ENCODE data around the gene PAX7.

DNA sequence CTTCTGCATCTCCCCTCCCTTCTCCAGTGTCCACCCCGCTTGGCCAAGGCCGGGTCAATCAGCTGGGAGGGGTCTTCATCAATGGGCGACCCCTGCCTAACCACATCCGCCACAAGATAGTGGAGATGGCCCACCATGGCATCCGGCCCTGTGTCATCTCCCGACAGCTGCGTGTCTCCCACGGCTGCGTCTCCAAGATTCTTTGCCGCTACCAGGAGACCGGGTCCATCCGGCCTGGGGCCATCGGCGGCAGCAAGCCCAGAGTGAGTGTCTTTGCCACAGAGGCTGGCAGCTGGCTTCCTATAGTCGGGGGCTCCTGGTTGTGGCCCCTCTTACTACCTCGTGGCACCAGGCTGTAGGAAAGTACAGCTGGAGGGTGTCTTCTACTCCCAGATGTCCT, 3.6 kb downstream of the PAX7 start:
- TF ChIP-seq, protein P1, sequence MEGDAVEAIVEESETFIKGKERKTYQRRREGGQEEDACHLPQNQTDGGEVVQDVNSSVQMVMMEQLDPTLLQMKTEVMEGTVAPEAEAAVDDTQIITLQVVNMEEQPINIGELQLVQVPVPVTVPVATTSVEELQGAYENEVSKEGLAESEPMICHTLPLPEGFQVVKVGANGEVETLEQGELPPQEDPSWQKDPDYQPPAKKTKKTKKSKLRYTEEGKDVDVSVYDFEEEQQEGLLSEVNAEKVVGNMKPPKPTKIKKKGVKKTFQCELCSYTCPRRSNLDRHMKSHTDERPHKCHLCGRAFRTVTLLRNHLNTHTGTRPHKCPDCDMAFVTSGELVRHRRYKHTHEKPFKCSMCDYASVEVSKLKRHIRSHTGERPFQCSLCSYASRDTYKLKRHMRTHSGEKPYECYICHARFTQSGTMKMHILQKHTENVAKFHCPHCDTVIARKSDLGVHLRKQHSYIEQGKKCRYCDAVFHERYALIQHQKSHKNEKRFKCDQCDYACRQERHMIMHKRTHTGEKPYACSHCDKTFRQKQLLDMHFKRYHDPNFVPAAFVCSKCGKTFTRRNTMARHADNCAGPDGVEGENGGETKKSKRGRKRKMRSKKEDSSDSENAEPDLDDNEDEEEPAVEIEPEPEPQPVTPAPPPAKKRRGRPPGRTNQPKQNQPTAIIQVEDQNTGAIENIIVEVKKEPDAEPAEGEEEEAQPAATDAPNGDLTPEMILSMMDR (IDR thresholded peaks at IDR 0.05; ENCODE audit: low read length) = no peak
- TF ChIP-seq EZH2 (IDR thresholded peaks at IDR 0.05; ENCODE audit: borderline replicate concordance, low read length) = no peak
